ENCODE results near the gene SAFB2.

The SAFB2 gene

DNA sequence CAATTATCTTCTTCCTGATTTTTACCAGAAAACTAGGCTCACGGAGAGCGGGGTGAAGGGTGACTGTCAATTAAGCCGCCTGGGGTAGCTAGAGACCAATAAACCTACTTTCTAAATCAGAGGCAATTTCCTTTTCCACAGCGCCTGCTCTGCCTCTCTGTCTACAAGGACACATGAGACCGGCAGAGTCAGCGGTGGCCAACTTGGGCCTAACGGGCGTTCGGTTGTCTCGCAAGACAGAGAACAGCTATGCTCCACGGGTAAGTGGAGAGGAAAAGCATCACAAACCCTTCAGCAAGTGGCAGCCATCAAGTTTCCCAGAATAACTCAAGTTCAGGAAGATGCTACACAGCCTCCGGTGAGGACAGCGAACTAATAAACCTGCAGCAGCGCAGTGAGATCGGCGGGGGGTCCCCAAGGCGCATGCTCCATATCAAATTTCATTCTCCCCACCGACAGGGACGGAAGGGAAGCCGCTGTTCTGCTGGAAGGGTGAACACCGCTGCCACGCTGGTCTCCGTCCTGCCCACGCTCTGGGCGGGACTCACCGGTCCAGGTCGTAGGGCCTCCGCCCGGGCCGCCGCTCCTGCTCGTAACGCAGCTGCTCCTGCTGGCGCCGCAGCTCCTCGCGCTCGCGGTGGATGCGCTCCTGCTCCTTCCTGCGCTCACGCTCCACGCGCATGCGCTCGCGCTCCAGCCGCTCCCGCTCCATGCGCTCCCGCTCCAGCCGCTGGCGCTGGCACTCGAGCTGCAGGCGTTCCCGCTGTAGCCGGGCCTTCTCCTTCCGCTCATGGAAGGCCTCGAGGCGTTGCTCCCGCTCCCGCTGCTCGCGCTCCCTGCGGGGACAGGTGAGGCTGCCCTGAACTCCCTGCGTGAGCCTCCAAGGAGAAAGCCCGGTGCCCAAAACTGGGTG lies 29.0 kb downstream of the SAFB2 start:
- Histone ChIP-seq H2AFZ (no peak overlapping the region), H3K79me2 (peaks cover 23% of the 10 kb centered on the region), H3K4me1 (no peaks in the 10 kb centered on the region), H3K4me2 (ENCODE audit: low read length) (no peak overlapping the region), H3K36me3 (ENCODE audit: control insufficient read depth, insufficient read depth, low read length) (no peaks in the 10 kb centered on the region), H3K27ac (no peak overlapping the region), H3K27me3 (ENCODE audit: control insufficient read depth, insufficient read depth, low read length) (no peaks in the 10 kb centered on the region), H3K9me3 (ENCODE audit: control insufficient read depth, low read length) (no peaks in the 10 kb centered on the region), H3K9ac (no peak overlapping the region), H3K4me3 (ENCODE audit: low read depth, low read length) (no peak overlapping the region)
- TF ChIP-seq, protein P1, sequence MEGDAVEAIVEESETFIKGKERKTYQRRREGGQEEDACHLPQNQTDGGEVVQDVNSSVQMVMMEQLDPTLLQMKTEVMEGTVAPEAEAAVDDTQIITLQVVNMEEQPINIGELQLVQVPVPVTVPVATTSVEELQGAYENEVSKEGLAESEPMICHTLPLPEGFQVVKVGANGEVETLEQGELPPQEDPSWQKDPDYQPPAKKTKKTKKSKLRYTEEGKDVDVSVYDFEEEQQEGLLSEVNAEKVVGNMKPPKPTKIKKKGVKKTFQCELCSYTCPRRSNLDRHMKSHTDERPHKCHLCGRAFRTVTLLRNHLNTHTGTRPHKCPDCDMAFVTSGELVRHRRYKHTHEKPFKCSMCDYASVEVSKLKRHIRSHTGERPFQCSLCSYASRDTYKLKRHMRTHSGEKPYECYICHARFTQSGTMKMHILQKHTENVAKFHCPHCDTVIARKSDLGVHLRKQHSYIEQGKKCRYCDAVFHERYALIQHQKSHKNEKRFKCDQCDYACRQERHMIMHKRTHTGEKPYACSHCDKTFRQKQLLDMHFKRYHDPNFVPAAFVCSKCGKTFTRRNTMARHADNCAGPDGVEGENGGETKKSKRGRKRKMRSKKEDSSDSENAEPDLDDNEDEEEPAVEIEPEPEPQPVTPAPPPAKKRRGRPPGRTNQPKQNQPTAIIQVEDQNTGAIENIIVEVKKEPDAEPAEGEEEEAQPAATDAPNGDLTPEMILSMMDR (IDR thresholded peaks at IDR 0.05) = no peak

DNA sequence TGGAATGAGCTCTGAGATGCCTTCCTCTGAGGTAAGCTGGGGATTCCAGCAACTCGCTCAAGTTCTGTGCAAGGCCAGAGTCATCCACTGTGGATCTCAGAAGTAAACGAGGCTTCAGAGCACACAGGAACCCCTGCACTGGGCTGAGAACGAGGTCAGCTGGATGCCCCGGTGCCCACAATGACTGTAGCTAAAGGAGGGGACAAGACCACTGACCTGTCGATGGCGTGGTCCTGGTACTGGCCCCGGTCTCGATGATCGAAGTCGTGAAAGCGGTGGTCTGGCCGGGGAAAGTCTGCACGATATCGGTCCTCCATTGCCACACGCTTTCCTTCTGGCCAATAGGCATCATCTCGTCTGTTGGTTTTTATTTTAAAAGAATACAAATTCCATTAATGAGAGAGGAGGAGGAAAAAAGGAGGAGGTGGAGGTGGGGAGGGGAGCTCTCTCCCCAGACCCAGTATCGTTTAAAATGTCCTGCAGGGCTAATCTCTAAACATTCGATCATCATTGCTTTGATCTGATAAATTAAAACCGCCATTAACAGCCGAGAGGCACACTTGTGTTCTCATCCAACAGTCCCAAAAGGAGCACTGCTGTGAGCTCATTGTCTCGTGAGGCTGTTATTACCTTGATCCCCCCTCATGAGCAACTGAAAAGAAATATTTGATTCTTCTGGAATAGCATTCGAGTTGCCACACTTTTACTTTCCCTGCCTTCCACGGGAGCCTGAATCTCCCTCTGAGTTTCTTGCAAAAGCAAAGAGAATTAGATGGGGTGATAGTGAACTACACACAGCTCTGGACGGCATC lies 29.8 kb downstream of the SAFB2 start:
- no peak overlapping the region for H3K4me2 ChIP-seq (ENCODE audit: low read length)
- H3K9me3 ChIP-seq (ENCODE audit: control insufficient read depth, low read length) = no peaks in the 10 kb centered on the region
- H3K4me3 ChIP-seq (ENCODE audit: low read depth, low read length) = no peak overlapping the region
- H3K79me2 ChIP-seq = peaks cover 23% of the 10 kb centered on the region
- no peaks in the 10 kb centered on the region for H3K36me3 ChIP-seq (ENCODE audit: control insufficient read depth, insufficient read depth, low read length)
- no peak overlapping the region for H2AFZ ChIP-seq
- no peak overlapping the region for H3K27ac ChIP-seq
- no peak overlapping the region for H3K9ac ChIP-seq
- TF ChIP-seq, protein P1 (IDR thresholded peaks at IDR 0.05) = no peak
- no peaks in the 10 kb centered on the region for H3K4me1 ChIP-seq
- H3K27me3 ChIP-seq (ENCODE audit: control insufficient read depth, insufficient read depth, low read length) = no peaks in the 10 kb centered on the region

DNA sequence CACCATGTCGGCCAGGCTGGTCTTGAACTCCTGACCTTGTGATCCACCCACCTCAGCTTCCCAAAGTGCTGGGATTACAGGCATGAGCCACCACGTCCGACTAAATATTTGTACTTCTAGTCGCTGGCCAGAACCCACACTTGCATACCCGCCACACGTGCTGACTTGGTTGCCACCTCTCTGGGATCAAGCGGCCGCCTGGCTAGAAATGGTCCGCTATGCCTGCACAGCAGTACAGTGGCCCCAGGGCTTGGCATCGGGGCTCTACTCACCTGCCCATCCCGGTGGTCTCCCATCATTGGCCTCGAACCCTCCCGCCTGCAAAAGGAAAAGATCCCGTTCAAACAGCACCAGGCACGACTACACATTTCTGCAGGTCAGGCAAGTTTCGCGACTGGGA lies 31.1 kb downstream of the SAFB2 start:
- Histone ChIP-seq H3K4me2 (ENCODE audit: low read length) (no peak overlapping the region), H3K27me3 (ENCODE audit: control insufficient read depth, insufficient read depth, low read length) (no peaks in the 10 kb centered on the region), H3K9ac (no peak overlapping the region), H3K4me3 (ENCODE audit: low read depth, low read length) (no peak overlapping the region), H2AFZ (no peak overlapping the region), H3K36me3 (ENCODE audit: control insufficient read depth, insufficient read depth, low read length) (no peaks in the 10 kb centered on the region), H3K79me2 (peaks cover 16% of the 10 kb centered on the region), H3K9me3 (ENCODE audit: control insufficient read depth, low read length) (no peaks in the 10 kb centered on the region), H3K4me1 (no peaks in the 10 kb centered on the region), H3K27ac (no peak overlapping the region)
- TF ChIP-seq, protein P1 (IDR thresholded peaks at IDR 0.05) = no peak

DNA sequence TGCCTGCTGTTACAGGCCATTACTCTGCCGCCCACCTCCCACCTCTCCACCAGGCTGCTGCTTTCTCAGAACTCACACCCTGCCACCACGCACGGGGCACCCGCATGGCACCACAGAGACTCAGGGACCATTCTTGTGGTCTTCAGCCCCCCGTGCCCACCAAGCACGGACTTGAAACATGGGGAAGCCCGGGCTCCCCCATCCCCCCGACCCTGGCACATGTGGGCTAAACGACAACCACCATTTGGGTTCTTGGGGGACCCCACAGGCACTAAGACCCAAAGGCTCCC lies 31.8 kb downstream of the SAFB2 start:
- TF ChIP-seq, protein P1 (IDR thresholded peaks at IDR 0.05) = no peak
- Histone ChIP-seq H3K79me2 (peaks cover 15% of the 10 kb centered on the region), H3K4me1 (peaks cover 5% of the 10 kb centered on the region), H2AFZ (no peak overlapping the region), H3K27me3 (ENCODE audit: control insufficient read depth, insufficient read depth, low read length) (no peaks in the 10 kb centered on the region), H3K9me3 (ENCODE audit: control insufficient read depth, low read length) (no peaks in the 10 kb centered on the region), H3K4me2 (ENCODE audit: low read length) (no peak overlapping the region), H3K4me3 (ENCODE audit: low read depth, low read length) (no peak overlapping the region), H3K27ac (no peak overlapping the region), H3K9ac (no peak overlapping the region), H3K36me3 (ENCODE audit: control insufficient read depth, insufficient read depth, low read length) (no peaks in the 10 kb centered on the region)
